Measurements from ENCODE around the gene POU6F2. TPM values are rescaled to one million over a fixed set of nuclear protein-coding genes. Genes with fewer than 3 reads are reported as not detected.

POU6F2 gene
- total and polyA plus RNA-seq, 2 experiments from 2014 or later, result 7.2 to 7.3 TPM

DNA sequence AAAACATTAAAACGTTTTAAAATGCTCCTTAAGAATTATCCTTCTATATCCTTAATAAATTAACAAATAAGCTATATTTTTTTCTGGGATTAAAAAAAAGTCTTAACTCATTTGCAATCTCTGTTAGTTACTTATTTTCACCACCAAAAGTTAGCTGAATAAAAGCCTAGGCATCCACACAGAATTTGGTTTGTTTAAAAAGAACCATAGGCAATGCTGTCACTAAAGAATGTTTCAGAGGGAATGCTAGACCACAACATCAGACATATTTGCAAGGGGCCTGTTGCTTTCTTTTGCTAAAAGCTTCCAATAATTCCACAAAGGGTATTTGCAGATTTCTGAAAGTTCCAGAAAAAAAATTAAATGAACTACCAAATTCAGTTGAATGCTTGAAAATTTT lies 244.2 kb downstream of the POU6F2 start (continued):
- no peak for TF ChIP-seq REST (IDR thresholded peaks at IDR 0.05; ENCODE audit: unreplicated experiment)
- TF ChIP-seq NANOG (IDR thresholded peaks at IDR 0.05; ENCODE audit: borderline replicate concordance), result no peak

DNA sequence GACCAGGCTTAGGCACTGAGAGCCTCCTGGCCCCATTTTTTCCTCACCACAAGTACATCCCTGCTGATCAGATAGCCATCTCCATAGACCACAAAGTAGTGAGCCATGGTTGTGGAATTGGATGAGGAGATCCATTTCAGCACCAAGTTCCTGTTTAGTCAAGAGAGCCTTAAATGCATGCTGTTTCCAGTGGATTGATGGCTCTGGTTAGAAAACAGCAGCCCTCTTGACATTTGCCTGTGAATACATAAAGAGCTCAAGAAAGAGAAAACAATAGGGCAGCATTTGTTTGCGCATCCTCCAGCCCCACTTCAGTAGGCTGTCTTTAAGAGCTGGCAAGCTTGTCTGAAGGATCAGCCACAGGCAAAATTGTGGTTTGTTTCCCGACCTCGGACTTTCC lies 251.2 kb downstream of the POU6F2 start:
- H3K4me1 ChIP-seq (ENCODE audit: insufficient read depth), result peaks cover 13% of the 10 kb centered on the region
- H4K20me1 ChIP-seq (replicated peaks; ENCODE audit: insufficient read depth), result no peaks in the 10 kb centered on the region
- Mint-ChIP-seq H3K27ac (no peak overlapping the region), H3K9me3 (no peaks in the 10 kb centered on the region), H3K4me1 (peaks cover 14% of the 10 kb centered on the region), H3K4me3 (no peak overlapping the region), H3K27me3 (ENCODE audit: insufficient read depth, low read depth, poor library complexity) (peaks cover 2% of the 10 kb centered on the region), H3K36me3 (ENCODE audit: low read depth) (no peaks in the 10 kb centered on the region)
- no peak overlapping the region for H2AFZ ChIP-seq
- H3K4me3 ChIP-seq, result no peak overlapping the region
- no peak for TF ChIP-seq CREB1 (CRISPR knock-in tag; IDR thresholded peaks at IDR 0.05; ENCODE audit: low read depth)
- no peak for TF ChIP-seq STAT1 (IDR thresholded peaks at IDR 0.05; ENCODE audit: unreplicated experiment)
- TF ChIP-seq REST (IDR thresholded peaks at IDR 0.05; ENCODE audit: unreplicated experiment), result no peak
- no peak for TF ChIP-seq ETS1 (IDR thresholded peaks at IDR 0.05)
- TF ChIP-seq NANOG (IDR thresholded peaks at IDR 0.05; ENCODE audit: borderline replicate concordance), result no peak
- TF ChIP-seq EZH2phosphoT487 (IDR thresholded peaks at IDR 0.05; ENCODE audit: unreplicated experiment), result no peak
- no peak for TF ChIP-seq POLR2AphosphoS5 (IDR thresholded peaks at IDR 0.05; ENCODE audit: low read depth)
- H3K36me3 ChIP-seq (ENCODE audit: insufficient read depth), result no peaks in the 10 kb centered on the region
- H3K27me3 ChIP-seq (ENCODE audit: insufficient read depth), result no peaks in the 10 kb centered on the region
- no peaks in the 10 kb centered on the region for H3K79me2 ChIP-seq (replicated peaks; ENCODE audit: insufficient read depth)
- ATAC-seq (peak; percentile 87), DNase-seq (ENCODE audit: low spot score) (peak; percentile 42)
- H3K4me2 ChIP-seq, result no peak overlapping the region
- H3F3A ChIP-seq (replicated peaks; ENCODE audit: low read depth), result no peaks in the 10 kb centered on the region
- no peak overlapping the region; the same call in 1 of the 2 replicates for H3K27ac ChIP-seq (ENCODE audit: low read depth)
- no peaks in the 10 kb centered on the region for H3K9me2 ChIP-seq (ENCODE audit: insufficient read depth)

Data from GM23338 (cell line).